Spleen (tissue), 11 donors: ENCODE results near the gene COBL. TPM values are rescaled to one million over a fixed set of nuclear protein-coding genes. Genes with fewer than 3 reads are reported as not detected.

ENCODE experiments used
- DNase-seq: peaks from one replicate; pipeline ENCODE4 v3.0.0-alpha.2; 2020
- H3K27ac ChIP-seq, 8 donors: fragments of 200-600 bp; sonication (generic) in 7 of 8; 1 replicate in 4 of 8; 2 replicates in 4 of 8; pipeline versions ENCODE4 v1.5.0 to v1.8.0; 2016 to 2021; ENCODE audit warnings: inconsistent platforms in 4 of 8, mild to moderate bottlenecking in 4 of 8, moderate library complexity in 1 of 8
- H3K27me3 ChIP-seq, 7 donors: fragments of 200-600 bp; sonication (generic) in 6 of 7; replicated peaks in 1 of 7; 1 replicate in 4 of 7; 2 replicates in 3 of 7; pipeline versions ENCODE4 v1.5.0 to v1.8.0; 2016 to 2021; ENCODE audit warnings: inconsistent platforms in 3 of 7, mild to moderate bottlenecking in 1 of 7
- H3K36me3 ChIP-seq, 6 donors: fragments of 200-600 bp; sonication (generic) in 5 of 6; 1 replicate in 4 of 6; 2 replicates in 2 of 6; pipeline versions ENCODE4 v1.5.0 to v1.8.0; 2016 to 2021; ENCODE audit warnings: inconsistent platforms in 2 of 6
- H3K4me1 ChIP-seq, 6 donors: fragments of 200-600 bp; sonication (generic) in 5 of 6; 1 replicate in 3 of 6; 2 replicates in 3 of 6; pipeline versions ENCODE4 v1.5.0 to v1.8.0; 2016 to 2021; ENCODE audit warnings: inconsistent platforms in 3 of 6
- H3K4me3 ChIP-seq, 8 donors: fragments of 200-600 bp; sonication (generic) in 7 of 8; 1 replicate in 4 of 8; 2 replicates in 4 of 8; pipeline versions ENCODE4 v1.5.0 to v1.8.0; 2016 to 2021; ENCODE audit warnings: inconsistent platforms in 4 of 8, mild to moderate bottlenecking in 4 of 8, moderate library complexity in 2 of 8
- H3K9me3 ChIP-seq, 8 donors: fragments of 200-600 bp; sonication (generic) in 7 of 8; 1 replicate in 4 of 8; 2 replicates in 4 of 8; pipeline versions ENCODE4 v1.5.0 to v1.8.0; 2016 to 2021; ENCODE audit warnings: inconsistent platforms in 4 of 8
- CTCF ChIP-seq, 11 experiments: fragments of 200-600 bp in 7 of 11; fragments of 450-650 bp in 4 of 11; sonication (generic) in 4 of 11; IDR thresholded peaks in 8 of 11; conservative IDR thresholded peaks in 3 of 11; 1 replicate in 7 of 11; 2 replicates in 4 of 11; pipeline versions ENCODE4 v1.4.0 to v1.8.0; 2016 to 2021; ENCODE audit warnings: antibody characterized with exemption in 11 of 11, inconsistent platforms in 4 of 11, mild to moderate bottlenecking in 1 of 11
- POLR2A ChIP-seq, 3 donors: fragments of 450-650 bp; IDR thresholded peaks; one replicate each; pipeline ENCODE4 v1.5.1; 2017; ENCODE audit warnings: antibody characterized with exemption in 3 of 3, mild to moderate bottlenecking in 1 of 3
- POLR2AphosphoS5 ChIP-seq, 3 donors: sonication (generic); formaldehyde crosslinking; IDR thresholded peaks; one replicate each; pipeline ENCODE4 v1.5.1; 2017; ENCODE audit warnings: antibody characterized with exemption in 3 of 3
- WGBS, 5 donors: extraction: QIAGEN DNeasy Blood & Tissue Kit in 3 of 5; methylation state at CpG; one replicate each; pipeline versions ENCODE4 v1.1.5 to v1.1.7; 2013 to 2018; 5-methylcytosine and 5-hydroxymethylcytosine counted together
- intact Hi-C: fragments of 100-400 bp; cut with DNase I; formaldehyde crosslinking; loops from one replicate; pipeline ENCODE4 v1.15.0; 2023; ENCODE audit warnings: low total_unique reads
- polyA plus RNA-seq, 3 donors: library from polyadenylated mRNA; stranded (reverse); fragments of 200-250 nt; gene quantifications; one replicate each; pipeline ENCODE4 v1.2.1, GENCODE V29; 2013
- total RNA-seq, 7 donors: library from RNA; depleted of rRNA in 3 of 7; stranded (reverse); fragments of >200 nt in 3 of 7; fragmentation: NEBNext Ultra II Directional in 4 of 7; extraction: Animal tissue kit (Norgen Biotek cat#: 25700) in 4 of 7; gene quantifications; one replicate each; pipeline versions ENCODE4 v1.1.0 to v1.2.1, GENCODE V29; 2016 to 2021
- donor health status: healthy with polysubstance abuse.
- donor health status: DM: no; HTN: no; CAD: no; lungs with moderate emphysema.
- donor health status: DM: no; HTN: no; CAD: no.
- donor health status: Bipolar disorder and iron deficiency.
- donor health status: healthy.
- donor health status: DM: no; HTN: no; CAD: no.
- donor health status: DM: yes; HTN: yes; CAD: no.

Gene COBL
- total and polyA plus RNA-seq, 10 donors = 0.09 to 0.80 (median 0.57) TPM; not detected in 1

- no peak overlapping the region for H3K27ac ChIP-seq
- 55 to 69% (median 65%) methylated on average over 5 to 7 of the region's 7 CpGs for WGBS, 5 donors
- DNase-seq = no peak
- no peaks in the 10 kb centered on the region for H3K36me3 ChIP-seq
- no peak overlapping the region for H3K4me3 ChIP-seq
- H3K4me1 ChIP-seq = no peaks in the 10 kb centered on the region
- TF ChIP-seq POLR2A (IDR thresholded peaks at IDR 0.05) (no peak), POLR2AphosphoS5 (IDR thresholded peaks at IDR 0.05) (no peak), CTCF (IDR thresholded peaks at IDR 0.05 in 8 of 11, conservative IDR thresholded peaks at IDR 0.05 in 3 of 11) (no peak)
- intact Hi-C loops = no loop called here
- no peaks in the 10 kb centered on the region for H3K27me3 ChIP-seq
- H3K9me3 ChIP-seq = no peaks in the 10 kb centered on the region
Observed at GRCh38 chr7:51010534-51010933, 306.1 kb downstream of the COBL start.

DNA sequence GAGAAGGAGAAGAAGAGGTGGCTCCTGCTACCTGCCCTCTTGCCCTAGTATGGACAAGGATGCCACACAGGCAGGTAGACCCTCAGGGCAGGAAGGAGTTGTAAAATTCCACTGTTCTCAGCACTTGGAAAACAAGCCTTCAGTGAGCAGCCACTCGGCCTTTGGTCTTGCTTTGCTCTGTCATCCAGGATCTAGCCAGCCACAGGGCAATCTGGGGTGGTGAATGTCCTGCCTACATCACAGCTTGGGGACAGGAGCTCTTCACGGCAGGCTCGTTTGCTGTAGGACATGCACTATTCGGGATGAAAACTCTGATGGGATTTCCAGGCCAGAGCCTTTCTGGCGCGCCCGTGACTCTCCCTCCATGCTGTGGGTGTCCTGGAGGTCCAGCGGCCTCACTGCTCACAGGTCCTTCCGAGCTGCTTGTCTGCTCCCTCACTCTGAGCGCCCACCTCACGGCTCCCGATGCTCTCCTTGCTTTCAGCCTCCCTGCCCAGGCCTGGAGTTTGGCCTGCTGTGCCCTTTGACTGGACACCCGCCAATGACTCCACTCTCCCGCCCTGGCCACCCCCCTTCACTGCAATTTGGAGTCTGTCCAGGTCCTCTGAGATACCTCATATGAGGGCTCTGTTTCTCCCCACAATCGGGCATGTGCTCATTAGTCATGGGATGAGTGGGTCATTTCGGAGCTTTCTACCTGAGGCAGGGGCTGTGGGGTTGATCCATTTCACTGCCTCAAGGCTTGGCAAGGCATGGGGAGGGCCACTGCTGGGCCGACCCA, 306.7 kb downstream of the COBL start:
- Histone ChIP-seq H3K9me3 (no peaks in the 10 kb centered on the region), H3K4me1 (no peaks in the 10 kb centered on the region), H3K4me3 (no peak overlapping the region), H3K27ac (no peak overlapping the region), H3K36me3 (no peaks in the 10 kb centered on the region), H3K27me3 (no peaks in the 10 kb centered on the region)
- no peak for DNase-seq
- TF ChIP-seq POLR2A (IDR thresholded peaks at IDR 0.05) = no peak
- TF ChIP-seq CTCF (IDR thresholded peaks at IDR 0.05 in 8 of 11, conservative IDR thresholded peaks at IDR 0.05 in 3 of 11) = no peak
- intact Hi-C loops = no loop called here
- WGBS, 5 donors = 71 to 83% (median 78%) methylated on average over 15 to 17 of the region's 17 CpGs

GRCh38 chr7:51007551-51008505, 308.8 kb downstream of the COBL start:
- Histone ChIP-seq H3K27me3 (no peaks in the 10 kb centered on the region), H3K36me3 (no peaks in the 10 kb centered on the region), H3K4me1 (no peaks in the 10 kb centered on the region), H3K9me3 (no peaks in the 10 kb centered on the region), H3K27ac (no peak overlapping the region), H3K4me3 (no peak overlapping the region)
- 85 to 95% (median 90%) methylated on average over 21 of the region's 21 CpGs for WGBS, 5 donors
- intact Hi-C loops = no loop called here
- TF ChIP-seq CTCF (IDR thresholded peaks at IDR 0.05 in 8 of 11, conservative IDR thresholded peaks at IDR 0.05 in 3 of 11) (no peak), POLR2AphosphoS5 (IDR thresholded peaks at IDR 0.05) (no peak), POLR2A (IDR thresholded peaks at IDR 0.05) (no peak)
- no peak for DNase-seq
